Left forelimb (tissue), 1 donor: ENCODE results near the gene STIL.
A peak's percentile ranks its signal among the peaks of the same experiment; 100 is the strongest.

ENCODE experiments used
- DNase-seq: peaks from one replicate; pipeline ENCODE4 v3.0.0-alpha.2; 2018; ENCODE audit warnings: low spot score

The STIL gene

GRCh38 chr1:47235241-47235681 lies 78.7 kb downstream of the STIL start:
- peak; percentile 60 for DNase-seq

DNA sequence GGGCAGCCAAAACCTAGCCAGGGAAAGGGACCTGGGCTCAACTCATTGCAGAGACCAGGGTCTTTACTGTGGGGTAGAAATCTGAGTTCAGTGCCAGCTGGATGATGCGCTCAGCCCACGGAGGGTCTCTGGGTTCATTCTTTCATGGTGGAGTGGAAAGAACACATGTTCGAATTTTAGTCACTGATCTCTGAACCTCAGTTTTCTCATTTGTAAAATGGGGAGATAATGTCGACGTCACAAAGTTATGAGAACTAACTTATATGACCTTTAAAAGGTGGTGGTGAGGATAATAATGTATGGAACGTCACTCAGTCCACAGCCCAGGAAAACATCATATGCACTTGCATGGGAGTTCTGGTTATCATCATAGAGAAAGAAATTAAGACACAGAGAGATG lies 80.8 kb downstream of the STIL start:
- peak; percentile 46 for DNase-seq

DNA sequence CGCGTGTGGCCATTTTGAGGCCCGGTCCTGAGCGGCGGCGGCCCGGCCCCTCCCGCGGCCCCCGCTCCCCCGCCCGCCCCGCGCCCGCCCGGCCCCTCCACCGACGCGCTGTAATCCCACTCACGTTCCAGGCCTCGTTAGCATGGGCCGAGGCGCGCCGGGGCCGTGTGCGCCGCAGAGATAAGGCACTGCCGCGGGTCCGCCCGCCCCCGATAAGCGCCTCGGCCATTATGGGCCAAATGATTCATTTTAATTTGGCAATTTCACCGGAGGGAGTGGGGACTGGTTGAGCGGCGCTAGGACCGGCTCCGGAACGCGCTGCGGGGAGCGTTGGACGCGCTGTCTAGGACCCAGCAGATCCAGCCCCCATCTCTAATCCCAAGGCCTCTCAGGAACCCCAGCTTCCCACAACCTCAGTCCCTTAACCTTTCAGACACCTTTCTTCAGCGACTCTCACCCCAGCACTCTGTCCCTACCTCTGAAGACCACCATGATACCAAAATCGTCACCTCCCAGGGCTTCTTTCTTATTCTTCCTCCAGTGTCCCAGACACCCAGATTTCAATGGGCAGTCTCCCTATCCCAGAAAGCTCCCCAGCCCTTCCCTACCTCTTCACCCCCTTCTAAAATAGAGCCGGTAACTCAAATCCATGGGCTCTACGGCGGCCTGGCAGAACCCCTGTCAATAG lies 81.6 kb downstream of the STIL start, which contains the start of gene TAL1:
Gene TAL1, minus strand, starts transcription at position 39 of the 688 bp plus-strand sequence. CDS start 6,337 bp downstream, outside the sequence.
- no peak for DNase-seq

- DNase-seq, result peak; percentile 83
Measured at GRCh38 chr1:47231301-47232186, 82.4 kb downstream of the STIL start.

- DNase-seq, result peak; percentile 74
Measured at GRCh38 chr1:47230692-47231300, 83.2 kb downstream of the STIL start.

DNA sequence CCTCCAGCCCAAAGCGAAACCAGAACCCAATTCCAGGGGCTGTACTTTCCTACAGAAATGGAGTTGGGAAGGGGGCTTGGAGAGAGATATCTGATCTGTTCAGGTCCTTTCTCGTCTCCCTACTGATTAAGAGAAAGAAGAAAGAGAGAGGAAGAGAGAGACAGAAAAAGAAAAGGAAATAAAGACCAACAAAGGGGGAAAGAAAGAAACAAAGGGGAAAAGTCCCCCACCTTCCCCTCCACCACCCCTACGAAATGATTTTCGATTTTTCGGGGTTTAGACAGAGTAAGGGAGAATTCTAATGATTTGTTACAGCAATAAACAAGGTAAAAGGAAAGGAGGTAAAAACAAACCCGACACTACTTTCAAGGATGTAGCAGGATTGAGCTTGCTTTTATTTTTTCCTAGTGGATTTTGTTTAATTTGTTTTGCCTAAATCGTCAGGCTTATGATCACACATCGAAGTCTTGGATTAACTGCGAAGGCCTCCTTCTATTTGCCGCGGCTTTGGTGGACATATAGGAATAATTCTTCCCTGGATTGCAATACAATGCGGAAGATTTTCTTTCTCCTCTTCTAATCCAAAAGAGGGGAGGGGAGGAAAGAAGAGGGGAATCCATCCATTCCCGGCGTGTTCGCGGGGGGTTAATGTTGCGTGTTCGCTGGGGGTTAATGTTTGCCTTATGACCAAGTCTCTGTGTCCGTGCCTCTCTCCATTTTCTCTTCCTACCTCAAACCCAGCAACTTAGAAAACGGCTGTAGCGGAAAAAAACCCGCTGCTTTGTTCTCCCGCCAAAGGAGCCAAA lies 83.9 kb downstream of the STIL start:
- no peak for DNase-seq

DNA sequence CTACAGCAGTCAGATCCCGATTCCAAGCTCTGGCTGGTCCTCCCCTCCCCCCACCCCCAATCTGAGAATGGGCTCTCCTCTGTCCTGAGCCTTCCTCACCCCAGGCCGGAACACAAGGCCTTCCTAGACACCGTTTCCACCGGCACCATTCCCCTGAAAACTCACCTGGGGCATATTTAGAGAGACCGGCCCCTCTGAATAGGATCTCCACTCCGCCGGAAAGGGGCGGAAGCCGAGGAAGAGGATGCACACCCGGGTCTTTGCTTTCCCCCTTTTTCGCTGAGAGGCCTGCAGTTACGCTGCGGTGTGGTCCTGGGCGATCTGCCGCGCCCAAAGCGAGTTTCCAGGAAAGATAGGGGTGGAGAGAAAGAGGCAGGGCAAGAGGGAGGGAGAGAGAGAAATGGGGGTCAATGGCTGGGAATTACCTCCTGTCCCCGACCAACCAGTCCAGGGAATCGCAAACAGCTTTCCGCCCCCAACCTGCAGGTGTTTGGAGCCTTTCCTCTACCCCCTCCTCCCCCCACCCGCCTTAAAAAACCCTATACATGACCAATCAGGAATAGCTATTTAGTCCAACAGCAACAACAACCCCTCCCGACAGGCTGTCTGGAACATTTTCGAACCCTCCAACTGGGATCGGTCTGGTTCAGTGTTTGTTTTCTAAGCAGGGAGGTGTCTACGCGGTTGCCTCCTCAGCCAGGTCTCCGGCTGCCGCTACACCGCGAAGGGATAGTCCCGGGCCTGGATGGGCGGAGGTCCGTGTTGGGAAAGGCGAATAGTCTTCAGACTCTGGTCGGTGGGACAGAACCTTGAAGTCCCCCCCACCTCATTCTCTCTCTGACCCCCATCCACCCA lies 84.7 kb downstream of the STIL start:
- peak; percentile 65 for DNase-seq

DNA sequence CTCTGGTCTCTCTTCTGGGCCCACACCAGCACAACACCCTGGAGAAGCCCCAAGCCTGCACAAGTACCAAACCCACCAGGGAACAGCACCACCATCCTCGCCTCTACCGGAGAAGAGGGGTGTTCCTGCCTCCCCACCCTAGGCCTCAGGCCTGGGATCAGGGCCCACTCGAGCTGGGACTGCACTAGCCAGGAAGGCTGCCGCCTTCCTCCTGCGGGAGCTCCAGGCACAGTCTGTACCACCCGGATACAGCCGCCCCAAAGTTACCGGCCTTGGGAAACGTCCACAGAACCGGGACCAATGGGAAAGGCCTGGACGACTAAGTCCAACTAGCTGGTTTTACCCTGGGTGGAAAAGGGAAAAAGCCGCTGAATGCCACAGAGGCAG lies 85.3 kb downstream of the STIL start:
- DNase-seq, result no peak

GRCh38 chr1:47227341-47228232 lies 86.4 kb downstream of the STIL start:
- DNase-seq, result peak; percentile 42

GRCh38 chr1:47226839-47227215 lies 87.1 kb downstream of the STIL start:
- no peak for DNase-seq

- DNase-seq, result peak; percentile 58
Measured at GRCh38 chr1:47226121-47226838, 87.7 kb downstream of the STIL start.

DNA sequence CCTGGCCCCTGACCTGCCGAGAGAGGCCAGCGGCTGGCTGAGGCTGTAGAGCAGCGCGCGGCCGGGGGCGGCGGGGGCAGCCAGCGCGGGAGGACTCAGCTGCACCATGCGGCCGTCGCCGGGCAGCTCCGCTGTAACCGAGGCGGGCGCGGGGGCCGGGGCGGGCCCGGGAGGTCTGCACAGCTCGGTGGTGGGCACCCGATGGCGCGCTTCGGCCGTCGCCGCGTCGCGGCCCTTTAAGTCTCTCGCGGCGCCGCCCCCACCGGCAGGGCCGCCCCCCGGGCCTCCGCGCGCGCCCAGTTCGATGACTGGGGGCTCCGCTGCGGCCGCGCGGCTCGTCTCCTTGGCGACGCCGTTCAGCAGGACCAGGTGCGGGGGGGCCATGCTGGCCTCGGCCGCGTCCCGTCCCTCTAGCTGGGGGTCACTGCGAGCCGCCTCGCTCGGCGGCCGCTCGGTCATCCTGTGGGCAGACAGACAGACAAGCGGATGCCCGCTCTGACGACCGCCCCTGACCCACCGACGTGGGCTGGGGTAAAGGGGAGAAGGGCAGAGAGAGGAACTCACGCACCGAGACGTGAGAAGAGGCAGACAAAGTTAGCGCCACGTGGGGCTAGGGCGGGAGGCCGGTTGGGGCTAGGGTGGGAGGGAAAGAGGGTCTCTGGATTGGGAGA lies 88.4 kb downstream of the STIL start:
- peak; percentile 57 for DNase-seq

GRCh38 chr1:47224676-47225399 lies 89.1 kb downstream of the STIL start:
- peak; percentile 64 for DNase-seq

DNA sequence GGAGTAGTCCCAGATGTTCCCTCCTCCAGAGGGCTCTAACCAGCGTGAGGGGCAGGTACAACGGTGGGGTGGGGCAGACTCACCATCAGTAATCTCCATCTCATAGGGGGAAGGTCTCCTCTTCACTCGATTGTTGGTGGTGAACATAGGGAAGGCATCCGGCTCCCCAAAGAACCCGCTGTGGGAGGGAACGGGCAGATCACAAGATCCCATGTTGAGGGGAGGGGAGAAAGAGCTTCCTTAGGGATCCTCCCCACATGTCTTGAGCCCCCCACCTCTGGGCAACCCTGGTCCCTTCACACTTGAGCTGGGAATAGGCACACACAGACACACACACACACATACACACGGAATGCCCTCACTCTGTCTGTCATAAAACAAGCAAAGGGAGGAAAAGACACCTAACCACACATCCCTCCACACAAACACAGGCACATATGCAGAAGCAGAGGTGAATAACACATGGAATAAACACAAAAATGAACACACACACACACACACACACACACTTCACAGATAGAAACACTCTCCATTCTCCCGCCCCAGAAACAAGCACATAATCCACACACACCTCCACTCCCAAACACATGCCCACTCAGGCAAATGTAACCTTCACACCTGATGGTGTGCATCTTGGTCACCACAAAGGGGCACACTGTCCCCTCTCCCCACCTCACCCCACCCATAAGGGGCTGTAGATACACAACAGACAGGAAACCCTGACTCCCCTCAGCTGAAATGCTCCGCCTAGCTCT lies 89.8 kb downstream of the STIL start:
- DNase-seq, result no peak

- DNase-seq, result no peak
Measured at GRCh38 chr1:47223174-47223920, 90.6 kb downstream of the STIL start.

DNA sequence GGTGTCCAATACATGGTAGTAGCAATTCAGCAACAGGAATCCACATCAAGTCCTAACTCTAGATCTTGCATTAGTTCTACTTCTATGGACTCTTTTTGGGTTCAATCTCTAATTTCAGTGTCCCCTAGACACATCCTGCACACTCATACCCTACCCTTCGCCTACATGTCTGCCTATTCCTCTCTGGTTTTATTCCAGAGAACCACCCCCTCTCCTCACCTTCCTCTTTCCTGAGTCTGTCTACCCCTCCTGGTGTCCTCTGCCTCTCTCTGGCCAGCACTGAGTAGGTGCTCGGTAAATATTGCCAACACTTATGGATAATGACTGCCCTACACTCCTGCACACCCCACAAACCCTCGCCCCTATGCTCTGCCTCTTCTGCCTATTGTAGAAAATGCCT lies 91.5 kb downstream of the STIL start:
- no peak for DNase-seq
